HCT116 (cell line): Measurements from ENCODE around the gene RABGEF1. TPM values are rescaled to one million over a fixed set of nuclear protein-coding genes. Genes with fewer than 3 reads are reported as not detected.

Experiments used
- ATAC-seq: fragments of 200-7000 bp; cut with Tn5 transposase; 2 replicates; pipeline ENCODE4 v1.9.1; 2020; ENCODE audit warnings: mild to moderate bottlenecking, moderate library complexity
- BruUV-seq: library from RNA; stranded (reverse); fragments of 400-500 nt; replicated peaks from 2 replicates; lab custom pipeline; 2021; lab: Mats Ljungman, UMichigan
- CTCF ChIA-PET: fragments of 300-600 bp; sonication (Branson Sonifier 250); formaldehyde crosslinking; loops from one replicate; lab custom pipeline; 2021; ENCODE audit warnings: antibody characterized with exemption; lab: Charles Lee
- POLR2A ChIA-PET: fragments of 300-600, 350-600 bp; sonication (Branson Sonifier 250); formaldehyde crosslinking; loops from one replicate; lab custom pipeline; 2021; ENCODE audit warnings: antibody characterized with exemption; lab: Charles Lee
- RAD21 ChIA-PET, 2 experiments: fragments of 300-600 bp; sonication (Branson Sonifier 250); formaldehyde crosslinking; loops; one replicate each; lab custom pipeline; 2023; ENCODE audit warnings: low total read pairs in 2 of 2; ENCODE audit not compliant: uncharacterized antibody in 2 of 2, unreplicated experiment in 2 of 2, low non-redundant PET in 1 of 2; lab: Charles Lee
- DNase-seq: peaks from one replicate; pipeline ENCODE4 v3.0.0-alpha.2; 2010; ENCODE audit warnings: low read depth, low spot score
- H2AFZ ChIP-seq: fragments of 200-600 bp; shearing (Covaris generic), sonication (generic); 2 replicates; pipeline ENCODE4 v1.6.1; 2017; ENCODE audit warnings: low read depth, mixed run types, mixed read lengths, antibody characterized with exemption, low read length; ENCODE audit not compliant: poor library complexity, severe bottlenecking
- H3K27ac ChIP-seq: 2 replicates; pipeline ENCODE4 v1.5.1; 2012; ENCODE audit warnings: low read depth, low read length
- H3K27me3 ChIP-seq: fragments of 200-600 bp; sonication (generic); 2 replicates; pipeline ENCODE4 v1.6.1; 2016; ENCODE audit warnings: mixed run types, low read length, mixed read lengths; ENCODE audit not compliant: insufficient read depth
- H3K36me3 ChIP-seq, 2 experiments: fragments of 200-500 bp in 1 of 2; fragments of 200-600 bp in 1 of 2; sonication (Bioruptor generic) in 1 of 2; sonication (generic) in 1 of 2; 2 replicates each; pipeline versions ENCODE4 v1.5.1 to v1.6.1; 2014 to 2016; ENCODE audit warnings: low read length in 2 of 2, inconsistent platforms in 1 of 2, mixed read lengths in 1 of 2, mixed run types in 1 of 2; ENCODE audit not compliant: insufficient read depth in 2 of 2, control insufficient read depth in 1 of 2
- H3K4me1 ChIP-seq, 2 experiments: fragments of 200-600 bp in 1 of 2; sonication (generic) in 1 of 2; 2 replicates each; pipeline versions ENCODE4 v1.5.1 to v1.6.1; 2012 to 2017; ENCODE audit warnings: low read length in 2 of 2, inconsistent platforms in 1 of 2, mild to moderate bottlenecking in 1 of 2, mixed read lengths in 1 of 2, mixed run types in 1 of 2, moderate library complexity in 1 of 2; ENCODE audit not compliant: insufficient read depth in 2 of 2, control insufficient read depth in 1 of 2
- H3K4me2 ChIP-seq: fragments of 200-600 bp; sonication (generic); 2 replicates; pipeline ENCODE4 v1.6.1; 2017; ENCODE audit warnings: mixed run types, low read length, mixed read lengths
- H3K4me3 ChIP-seq, 2 experiments: fragments of 200-600 bp in 1 of 2; sonication (generic) in 1 of 2; replicated peaks in 1 of 2; 2 replicates each; pipeline ENCODE4 v1.5.1; 2011 to 2016; ENCODE audit warnings: low read length in 2 of 2, control low read depth in 1 of 2, low read depth in 1 of 2, mild to moderate bottlenecking in 1 of 2, mixed read lengths in 1 of 2, mixed run types in 1 of 2
- H3K79me2 ChIP-seq: fragments of 200-600 bp; sonication (generic); 2 replicates; pipeline ENCODE4 v1.6.1; 2017; ENCODE audit warnings: mild to moderate bottlenecking, mixed run types, low read length, moderate library complexity, mixed read lengths; ENCODE audit not compliant: insufficient read depth
- H3K9ac ChIP-seq: fragments of 200-600 bp; sonication (generic); 2 replicates; pipeline ENCODE4 v1.6.1; 2016; ENCODE audit warnings: low read length, mixed read lengths
- H3K9me2 ChIP-seq: fragments of 200-600 bp; sonication (generic), shearing (Covaris generic); 2 replicates; pipeline ENCODE4 v1.6.1; 2017; ENCODE audit warnings: mixed run types, mild to moderate bottlenecking, moderate library complexity; ENCODE audit not compliant: insufficient read depth
- H3K9me3 ChIP-seq, 2 experiments: fragments of 200-500 bp in 1 of 2; fragments of 200-600 bp in 1 of 2; sonication (Bioruptor generic) in 1 of 2; sonication (generic) in 1 of 2; 2 replicates each; pipeline ENCODE4 v1.6.1; 2014 to 2017; ENCODE audit warnings: low read length in 2 of 2, mixed read lengths in 2 of 2, inconsistent platforms in 1 of 2, low read depth in 1 of 2, mild to moderate bottlenecking in 1 of 2, mixed run types in 1 of 2, moderate library complexity in 1 of 2; ENCODE audit not compliant: control insufficient read depth in 1 of 2, insufficient read depth in 1 of 2
- H4K20me1 ChIP-seq: fragments of 200-600 bp; sonication (generic), shearing (Covaris generic); 2 replicates; pipeline ENCODE4 v1.6.1; 2017; ENCODE audit warnings: mixed run types, mild to moderate bottlenecking, moderate library complexity; ENCODE audit not compliant: insufficient read depth
- CEBPB ChIP-seq: IDR thresholded peaks from 2 replicates; pipeline ENCODE4 v1.6.1; 2012; ENCODE audit warnings: low read depth
- CTCF ChIP-seq, 3 experiments: fragments of 200-600 bp in 1 of 3; sonication (generic) in 1 of 3; IDR thresholded peaks in 2 of 3; conservative IDR thresholded peaks in 1 of 3; 2 replicates each; pipeline ENCODE4 v1.5.1; 2012 to 2017; ENCODE audit warnings: low read depth in 2 of 3, low read length in 2 of 3, antibody characterized with exemption in 1 of 3, borderline replicate concordance in 1 of 3, control low read depth in 1 of 3, mild to moderate bottlenecking in 1 of 3, mixed read lengths in 1 of 3, mixed run types in 1 of 3, moderate library complexity in 1 of 3; ENCODE audit not compliant: insufficient read depth in 1 of 3
- EGR1 ChIP-seq: IDR thresholded peaks from 2 replicates; pipeline ENCODE4 v1.6.1; 2012; ENCODE audit warnings: low read depth
- EZH2 ChIP-seq: fragments of 200-600 bp; sonication (generic); IDR thresholded peaks from 2 replicates; pipeline ENCODE4 v1.6.1; 2017; ENCODE audit warnings: antibody characterized with exemption, mixed run types
- EZH2phosphoT487 ChIP-seq: fragments of 200-600 bp; IDR thresholded peaks from 2 replicates; pipeline ENCODE4 v1.6.1; 2018; ENCODE audit warnings: antibody characterized with exemption, borderline replicate concordance
- FOSL1 ChIP-seq: IDR thresholded peaks from 2 replicates; pipeline ENCODE4 v1.6.1; 2012; ENCODE audit warnings: low read depth
- JUND ChIP-seq: IDR thresholded peaks from 2 replicates; pipeline ENCODE4 v1.6.1; 2012
- MAX ChIP-seq: IDR thresholded peaks from 2 replicates; pipeline ENCODE4 v1.6.1; 2012
- POLR2A ChIP-seq: IDR thresholded peaks from 2 replicates; pipeline ENCODE4 v1.7.0; 2011; ENCODE audit warnings: borderline replicate concordance; ENCODE audit not compliant: insufficient read depth, insufficient read length; ENCODE audit errors: extremely low read depth
- RAD21 ChIP-seq: IDR thresholded peaks from 2 replicates; pipeline ENCODE4 v1.6.1; 2012; ENCODE audit warnings: low read depth, mild to moderate bottlenecking
- SIN3A ChIP-seq: IDR thresholded peaks from 2 replicates; pipeline ENCODE4 v1.6.1; 2012; ENCODE audit warnings: low read depth
- SP1 ChIP-seq: IDR thresholded peaks from 2 replicates; pipeline ENCODE4 v1.6.1; 2012; ENCODE audit warnings: low read depth
- SRF ChIP-seq: IDR thresholded peaks from 2 replicates; pipeline ENCODE4 v1.6.1; 2012; ENCODE audit warnings: low read depth
- TCF7L2 ChIP-seq: IDR thresholded peaks from 2 replicates; pipeline ENCODE4 v1.7.0; 2011; ENCODE audit warnings: borderline replicate concordance, inconsistent platforms; ENCODE audit not compliant: insufficient read depth, insufficient read length; ENCODE audit errors: extremely low read depth
- ZNF274 ChIP-seq: fragments of 200-500 bp; sonication (Bioruptor generic); IDR thresholded peaks from 2 replicates; pipeline ENCODE4 v1.6.1; 2014; ENCODE audit warnings: mild to moderate bottlenecking, low read depth, low read length, inconsistent platforms
- intact Hi-C: fragments of 100-400 bp; cut with micrococcal nuclease; formaldehyde crosslinking; loops from 2 replicates; pipeline ENCODE4 v1.10.0; 2022
- total RNA-seq: library from RNA; stranded (reverse); gene quantifications from one replicate; pipeline ENCODE4 v1.2.1, GENCODE V29; 2021; ENCODE audit not compliant: unreplicated experiment
- TF ChIP-seq, protein P1 (sequence below): IDR thresholded peaks from 2 replicates; pipeline ENCODE4 v1.6.1; 2012
- TF ChIP-seq, protein P2 (sequence below): IDR thresholded peaks from 2 replicates; pipeline ENCODE4 v1.6.1; 2012; ENCODE audit warnings: low read depth

Gene RABGEF1
- total RNA-seq, 1 experiment from 2014 or later, result 22.9 TPM

GRCh38 chr7:66693331-66693730, 47.2 kb upstream of the RABGEF1 start:
- H3K4me1 ChIP-seq, result no peaks in the 10 kb centered on the region
- ATAC-seq (no peak), DNase-seq (no peak)
- ChIA-PET CTCF (no interaction called here), POLR2A (no interaction called here), RAD21 (interaction anchor here in 1 of 2 experiments (0.7 kb wide), 1 partner anchor 27 kb away, joined by 3 read pairs; no protein-coding TSS in a partner anchor)
- no peak overlapping the region for H3K9ac ChIP-seq
- no peak overlapping the region for H2AFZ ChIP-seq
- intact Hi-C loops, result no loop called here
- H3K9me3 ChIP-seq, result no peaks in the 10 kb centered on the region
- no peak overlapping the region for H3K4me3 ChIP-seq
- TF ChIP-seq RAD21 (no peak), ZNF274 (no peak), EGR1 (no peak), SRF (no peak), EZH2phosphoT487 (no peak), POLR2A (no peak), CEBPB (no peak), FOSL1 (no peak), EZH2 (no peak), TCF7L2 (no peak), SIN3A (no peak), SP1 (no peak), JUND (no peak), MAX (no peak), CTCF (IDR thresholded peaks at IDR 0.05 in 2 of 3, conservative IDR thresholded peaks at IDR 0.05 in 1 of 3; ENCODE audit: borderline replicate concordance in 1 of 3, insufficient read depth in 1 of 3, low read depth in 2 of 3, low read length in 2 of 3) (no peak)
- TF ChIP-seq, protein P1, sequence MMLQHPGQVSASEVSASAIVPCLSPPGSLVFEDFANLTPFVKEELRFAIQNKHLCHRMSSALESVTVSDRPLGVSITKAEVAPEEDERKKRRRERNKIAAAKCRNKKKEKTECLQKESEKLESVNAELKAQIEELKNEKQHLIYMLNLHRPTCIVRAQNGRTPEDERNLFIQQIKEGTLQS, result no peak
- TF ChIP-seq, protein P2, sequence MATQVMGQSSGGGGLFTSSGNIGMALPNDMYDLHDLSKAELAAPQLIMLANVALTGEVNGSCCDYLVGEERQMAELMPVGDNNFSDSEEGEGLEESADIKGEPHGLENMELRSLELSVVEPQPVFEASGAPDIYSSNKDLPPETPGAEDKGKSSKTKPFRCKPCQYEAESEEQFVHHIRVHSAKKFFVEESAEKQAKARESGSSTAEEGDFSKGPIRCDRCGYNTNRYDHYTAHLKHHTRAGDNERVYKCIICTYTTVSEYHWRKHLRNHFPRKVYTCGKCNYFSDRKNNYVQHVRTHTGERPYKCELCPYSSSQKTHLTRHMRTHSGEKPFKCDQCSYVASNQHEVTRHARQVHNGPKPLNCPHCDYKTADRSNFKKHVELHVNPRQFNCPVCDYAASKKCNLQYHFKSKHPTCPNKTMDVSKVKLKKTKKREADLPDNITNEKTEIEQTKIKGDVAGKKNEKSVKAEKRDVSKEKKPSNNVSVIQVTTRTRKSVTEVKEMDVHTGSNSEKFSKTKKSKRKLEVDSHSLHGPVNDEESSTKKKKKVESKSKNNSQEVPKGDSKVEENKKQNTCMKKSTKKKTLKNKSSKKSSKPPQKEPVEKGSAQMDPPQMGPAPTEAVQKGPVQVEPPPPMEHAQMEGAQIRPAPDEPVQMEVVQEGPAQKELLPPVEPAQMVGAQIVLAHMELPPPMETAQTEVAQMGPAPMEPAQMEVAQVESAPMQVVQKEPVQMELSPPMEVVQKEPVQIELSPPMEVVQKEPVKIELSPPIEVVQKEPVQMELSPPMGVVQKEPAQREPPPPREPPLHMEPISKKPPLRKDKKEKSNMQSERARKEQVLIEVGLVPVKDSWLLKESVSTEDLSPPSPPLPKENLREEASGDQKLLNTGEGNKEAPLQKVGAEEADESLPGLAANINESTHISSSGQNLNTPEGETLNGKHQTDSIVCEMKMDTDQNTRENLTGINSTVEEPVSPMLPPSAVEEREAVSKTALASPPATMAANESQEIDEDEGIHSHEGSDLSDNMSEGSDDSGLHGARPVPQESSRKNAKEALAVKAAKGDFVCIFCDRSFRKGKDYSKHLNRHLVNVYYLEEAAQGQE, result no peak
- BruUV-seq, result no TSS peak
- 0 out of 2 replicates have a peak, but pooled peaks cover 3% of the 10 kb centered on the region for H3K79me2 ChIP-seq
- H3K9me2 ChIP-seq, result no peaks in the 10 kb centered on the region
- H3K27ac ChIP-seq, result no peak overlapping the region
- H3K27me3 ChIP-seq, result no peaks in the 10 kb centered on the region
- no peaks in the 10 kb centered on the region for H3K36me3 ChIP-seq
- H4K20me1 ChIP-seq, result no peaks in the 10 kb centered on the region
- H3K4me2 ChIP-seq, result no peak overlapping the region
